ENCODE measurements around the gene PEX7.
"Not testable (repeated sequence)": the region's sequence is repeated elsewhere in the genome, so short reads cannot be mapped to it uniquely, and the experiment has no call there.

Gene PEX7

DNA sequence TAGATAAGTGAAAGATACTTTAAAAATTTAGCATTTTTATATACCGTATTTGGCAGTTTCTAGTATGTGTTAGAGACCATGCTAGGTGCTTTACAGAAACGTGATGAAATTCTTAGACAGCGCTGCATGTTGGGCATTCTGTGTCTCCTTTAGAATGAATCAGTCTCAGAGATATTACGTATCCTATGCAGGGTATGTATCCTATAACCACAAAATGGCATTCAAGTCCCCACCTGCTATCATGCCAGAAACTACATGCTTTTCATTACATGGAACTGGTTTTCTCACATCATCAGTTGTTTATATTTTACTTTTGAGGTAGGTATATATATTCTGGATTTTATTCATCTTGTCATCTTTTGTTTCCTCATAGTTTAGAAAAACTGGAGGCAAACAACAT is 42.3 kb downstream of the PEX7 start:
- no peak overlapping the region for H3K27ac ChIP-seq
- no peak overlapping the region for H3K9ac ChIP-seq
- H3K4me1 ChIP-seq = peaks cover 0 to 3% (median under 1%) of the 10 kb centered on the region in 10 experiments; a peak in 8 of 20 replicates
- no peaks in the 10 kb centered on the region for H4K20me1 ChIP-seq
- TF ChIP-seq Cebpa-rat (IDR thresholded peaks at IDR 0.05) = no peak
- H3K36me3 ChIP-seq = peaks cover 0 to 8% (median 0%) of the 10 kb centered on the region in 11 experiments; a peak in 2 of 22 replicates
- H3K9me3 ChIP-seq (replicated peaks in 1 of 11) = no peaks in the 10 kb centered on the region
- H3K4me3 ChIP-seq = no peak overlapping the region
- no peaks in the 10 kb centered on the region for H3K27me3 ChIP-seq
- no peak overlapping the region for H3K4me2 ChIP-seq

DNA sequence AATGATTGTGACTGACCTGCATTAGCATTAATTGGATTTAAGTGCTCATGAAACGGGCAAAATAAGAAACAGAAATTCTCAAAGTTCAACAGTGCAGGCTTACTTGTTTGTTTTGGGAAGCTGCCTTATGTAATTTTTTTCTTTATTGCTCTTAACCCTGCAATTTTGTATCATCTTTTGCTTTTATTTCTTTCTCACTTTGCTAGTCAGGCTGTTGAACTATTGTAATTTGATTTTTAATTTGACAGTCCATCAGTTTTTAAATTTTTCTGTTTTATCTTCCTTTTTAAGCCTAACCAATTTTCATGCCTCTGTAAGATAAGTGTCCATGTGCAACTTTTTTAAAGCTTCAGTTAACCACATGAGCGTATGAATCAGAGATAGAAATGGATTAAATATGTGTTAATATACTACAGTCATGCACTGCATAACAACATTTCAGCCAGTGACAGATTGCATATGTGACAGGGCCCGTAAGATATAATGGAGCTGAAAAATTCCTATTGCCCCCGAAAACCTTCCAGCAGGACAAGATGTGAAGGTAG is 44.6 kb downstream of the PEX7 start:
- no peaks in the 10 kb centered on the region for H4K20me1 ChIP-seq
- H3K9me3 ChIP-seq (replicated peaks in 1 of 11) = no peaks in the 10 kb centered on the region
- no peak overlapping the region for H3K4me3 ChIP-seq
- no peak overlapping the region for H3K27ac ChIP-seq
- no peaks in the 10 kb centered on the region for H3K4me1 ChIP-seq
- H3K9ac ChIP-seq = no peak overlapping the region
- peaks cover 0 to 19% (median 5%) of the 10 kb centered on the region in 11 experiments; a peak in 10 of 22 replicates for H3K36me3 ChIP-seq
- TF ChIP-seq Cebpa-rat (IDR thresholded peaks at IDR 0.05) = no peak
- no peak overlapping the region for H3K4me2 ChIP-seq
- no peaks in the 10 kb centered on the region for H3K27me3 ChIP-seq

DNA sequence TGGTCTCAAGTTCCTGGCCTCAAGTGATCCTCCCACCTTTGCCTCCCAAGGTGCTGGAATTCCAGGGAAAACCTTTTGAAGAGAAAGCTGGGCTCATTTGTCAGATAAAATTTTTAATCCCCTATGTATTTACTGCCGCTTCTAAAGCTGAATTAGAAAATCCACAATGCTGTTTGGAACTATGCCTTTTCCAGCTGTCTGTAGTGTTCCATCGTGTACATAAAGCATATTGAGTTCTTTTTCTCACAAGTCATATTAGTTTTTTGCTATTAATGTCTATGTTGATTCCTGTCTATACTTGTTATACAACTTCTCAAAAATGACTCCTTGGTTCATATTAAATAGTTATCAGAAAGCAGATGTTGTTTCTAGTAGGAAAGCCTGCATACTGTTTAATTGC is 47.1 kb downstream of the PEX7 start:
- no peaks in the 10 kb centered on the region for H3K27me3 ChIP-seq
- no peak overlapping the region for H3K9ac ChIP-seq
- no peak overlapping the region for H3K4me2 ChIP-seq
- TF ChIP-seq Cebpa-rat (IDR thresholded peaks at IDR 0.05) = no peak
- H3K4me3 ChIP-seq = no peak overlapping the region
- peaks cover 11 to 43% (median 22%) of the 10 kb centered on the region in 11 experiments; a peak in 21 of 22 replicates for H3K36me3 ChIP-seq
- H3K27ac ChIP-seq = no peak overlapping the region
- no peaks in the 10 kb centered on the region for H4K20me1 ChIP-seq
- H3K9me3 ChIP-seq (replicated peaks in 1 of 11) = peaks cover 16 to 22% (median 19%) of the 10 kb centered on the region in 11 experiments
- H3K4me1 ChIP-seq = no peaks in the 10 kb centered on the region

- H3K4me2 ChIP-seq = no peak overlapping the region
- TF ChIP-seq Cebpa-rat (IDR thresholded peaks at IDR 0.05) = no peak
- no peaks in the 10 kb centered on the region for H3K4me1 ChIP-seq
- no peaks in the 10 kb centered on the region for H3K27me3 ChIP-seq
- H3K36me3 ChIP-seq = peaks cover 11 to 47% (median 24%) of the 10 kb centered on the region in 11 experiments; a peak in 21 of 22 replicates
- no peak overlapping the region for H3K27ac ChIP-seq
- no peaks in the 10 kb centered on the region for H4K20me1 ChIP-seq
- no peak overlapping the region for H3K9ac ChIP-seq
- peaks cover 27 to 52% (median 34%) of the 10 kb centered on the region in 11 experiments for H3K9me3 ChIP-seq (replicated peaks in 1 of 11)
- H3K4me3 ChIP-seq = no peak overlapping the region
Measured at GRCh38 chr6:136873748-136874147, 51.4 kb downstream of the PEX7 start.

GRCh38 chr6:136876469-136876868 is 54.1 kb downstream of the PEX7 start:
- not testable (repeated sequence) for H3K9ac ChIP-seq, H3K4me1 ChIP-seq, H4K20me1 ChIP-seq, H3K27me3 ChIP-seq, H3K4me3 ChIP-seq, H3K4me2 ChIP-seq, H3K27ac ChIP-seq
- Histone ChIP-seq H3K9me3 (replicated peaks in 1 of 11) (peaks cover 27 to 52% (median 34%) of the 10 kb centered on the region in 11 experiments), H3K36me3 (peaks cover 9 to 35% (median 20%) of the 10 kb centered on the region in 11 experiments; a peak in 21 of 22 replicates)

DNA sequence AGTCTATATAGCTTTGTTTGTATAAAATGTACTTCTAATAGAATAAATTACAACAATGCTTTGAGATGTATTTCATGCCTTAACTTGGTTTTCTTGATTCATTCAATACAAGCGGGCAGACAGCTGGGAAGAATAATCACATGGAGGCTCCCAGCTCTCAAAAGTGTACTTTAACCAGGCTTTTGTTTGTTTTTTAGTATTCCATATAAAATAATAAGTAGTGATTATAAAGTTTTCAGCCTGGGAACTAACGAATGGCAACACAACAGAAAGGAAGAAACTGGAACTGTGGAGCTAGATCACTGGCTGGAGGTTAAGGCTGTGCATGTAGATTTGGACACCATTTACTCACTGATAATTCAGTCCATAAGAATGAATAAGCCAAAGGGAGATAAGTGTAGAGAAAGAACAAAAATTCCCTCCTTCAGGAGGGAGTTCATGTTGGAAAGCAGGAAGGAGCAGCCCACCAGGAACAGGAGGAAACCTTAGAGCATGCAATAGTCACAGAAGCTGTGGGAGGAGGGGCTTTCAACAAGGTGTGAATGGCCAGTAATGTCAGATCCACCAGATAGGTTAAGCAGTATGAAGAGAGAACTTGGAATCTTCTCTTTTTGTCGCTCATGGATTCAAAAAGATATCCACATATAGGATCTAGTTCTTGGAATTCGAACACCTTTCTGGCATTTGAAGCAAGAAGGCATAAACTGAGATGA is 58.5 kb downstream of the PEX7 start:
- H3K9me3 ChIP-seq (replicated peaks in 1 of 11) = peaks cover 3 to 18% (median 10%) of the 10 kb centered on the region in 11 experiments; a peak in 8 of 22 replicates
- H3K4me2 ChIP-seq = no peak overlapping the region
- H3K4me3 ChIP-seq = no peak overlapping the region
- peaks cover 0 to 5% (median 0%) of the 10 kb centered on the region in 11 experiments; a peak in 1 of 22 replicates for H3K36me3 ChIP-seq
- H3K27ac ChIP-seq = no peak overlapping the region
- no peaks in the 10 kb centered on the region for H3K27me3 ChIP-seq
- H4K20me1 ChIP-seq = no peaks in the 10 kb centered on the region
- peaks cover 0 to 2% (median 0%) of the 10 kb centered on the region in 10 experiments; a peak in 1 of 20 replicates for H3K4me1 ChIP-seq
- no peak for TF ChIP-seq Cebpa-rat (IDR thresholded peaks at IDR 0.05)
- H3K9ac ChIP-seq = no peak overlapping the region

- Histone ChIP-seq H3K4me3 (no peak overlapping the region), H3K4me1 (peaks cover 4 to 20% (median 16%) of the 10 kb centered on the region in 10 experiments; a peak in 19 of 20 replicates), H3K9me3 (replicated peaks in 1 of 11) (no peaks in the 10 kb centered on the region), H3K4me2 (0 out of 22 replicates have a peak overlapping the region, but pooled peaks of 1 of the 11 experiments have one; percentile 22), H3K27me3 (no peaks in the 10 kb centered on the region), H3K27ac (no peak overlapping the region), H3K36me3 (0 out of 22 replicates have a peak, but pooled peaks cover 0 to 6% (median 0%) of the 10 kb centered on the region in 11 experiments), H4K20me1 (no peaks in the 10 kb centered on the region), H3K9ac (no peak overlapping the region)
- TF ChIP-seq Cebpa-rat (IDR thresholded peaks at IDR 0.05) = no peak
Measured at GRCh38 chr6:136886091-136886490, 63.7 kb downstream of the PEX7 start.

DNA sequence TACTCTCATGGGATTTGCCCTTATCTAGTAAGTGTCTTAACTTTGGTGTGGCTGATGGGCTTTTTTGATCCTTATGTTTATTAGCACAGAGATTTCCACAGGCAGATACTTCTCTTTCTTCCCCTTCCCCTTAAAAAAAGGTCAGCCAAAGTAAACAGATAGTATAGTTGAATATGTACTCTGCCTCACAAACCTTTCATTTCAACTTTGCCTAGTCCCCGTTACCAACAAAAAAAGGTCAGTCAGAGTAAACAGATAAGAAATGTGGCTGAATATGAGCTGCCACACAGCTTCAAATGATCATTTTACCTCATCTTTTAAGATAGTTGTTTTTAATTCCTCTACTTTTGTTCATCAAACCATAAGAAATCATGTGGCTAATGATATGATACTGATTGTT is 65.6 kb downstream of the PEX7 start:
- Histone ChIP-seq H3K9ac (no peak overlapping the region), H3K27ac (no peak overlapping the region), H3K27me3 (no peaks in the 10 kb centered on the region), H4K20me1 (no peaks in the 10 kb centered on the region), H3K4me1 (peaks cover 4 to 20% (median 16%) of the 10 kb centered on the region in 10 experiments; a peak in 19 of 20 replicates), H3K4me3 (no peak overlapping the region), H3K4me2 (0 out of 22 replicates have a peak overlapping the region, but pooled peaks of 1 of the 11 experiments have one; percentile 10), H3K9me3 (replicated peaks in 1 of 11) (no peaks in the 10 kb centered on the region), H3K36me3 (0 out of 22 replicates have a peak, but pooled peaks cover 0 to 4% (median 0%) of the 10 kb centered on the region in 11 experiments)
- TF ChIP-seq Cebpa-rat (IDR thresholded peaks at IDR 0.05) = no peak
